Muscle of leg (tissue), 11 donors: ENCODE measurements around the gene TNKS2. TPM values are rescaled to one million over a fixed set of nuclear protein-coding genes. Genes with fewer than 3 reads are reported as not detected.
A peak's percentile ranks its signal among the peaks of the same experiment; 100 is the strongest.

ENCODE experiments used
- DNase-seq: peaks from one replicate; pipeline ENCODE4 v3.0.0; 2013
- H3K27ac ChIP-seq: one replicate; pipeline ENCODE4 v1.5.1; 2013; ENCODE audit warnings: mild to moderate bottlenecking, low read length, control low read depth
- H3K27me3 ChIP-seq: one replicate; pipeline ENCODE4 v1.6.1; 2013; ENCODE audit warnings: low read length; ENCODE audit not compliant: control insufficient read depth, insufficient read depth
- H3K36me3 ChIP-seq: one replicate; pipeline ENCODE4 v1.6.1; 2013; ENCODE audit warnings: low read length; ENCODE audit not compliant: control insufficient read depth, insufficient read depth
- H3K4me1 ChIP-seq: one replicate; pipeline ENCODE4 v1.6.1; 2013; ENCODE audit warnings: low read length; ENCODE audit not compliant: control insufficient read depth, insufficient read depth
- H3K4me3 ChIP-seq: one replicate; pipeline ENCODE4 v1.5.1; 2013; ENCODE audit warnings: low read length, control low read depth
- H3K9me3 ChIP-seq: replicated peaks from 2 replicates; pipeline ENCODE4 v1.6.1; 2013; ENCODE audit warnings: low read depth, low read length; ENCODE audit not compliant: control insufficient read depth
- WGBS: methylation state at CpG from one replicate; pipeline ENCODE4 v1.1.5; 2013; ENCODE audit warnings: missing lambda C conversion rate; ENCODE audit not compliant: insufficient coverage; 5-methylcytosine and 5-hydroxymethylcytosine counted together
- polyA plus RNA-seq, 8 donors: library from polyadenylated mRNA; unstranded; fragments of 120-200 nt; gene quantifications; one replicate each; pipeline versions ENCODE4 v1.2.1 to v1.2.3, GENCODE V29; 2013; ENCODE audit warnings: inconsistent platforms in 1 of 8, low replicate concordance in 1 of 8; ENCODE audit not compliant: insufficient read length in 8 of 8, insufficient read depth in 1 of 8
- total RNA-seq: library from RNA; stranded (reverse); fragments of 120-200 nt; gene quantifications from one replicate; pipeline ENCODE4 v1.2.4, GENCODE V29; 2013

The TNKS2 gene
- total and polyA plus RNA-seq, 9 donors = 23.0 to 42.0 (median 33.4) TPM

DNA sequence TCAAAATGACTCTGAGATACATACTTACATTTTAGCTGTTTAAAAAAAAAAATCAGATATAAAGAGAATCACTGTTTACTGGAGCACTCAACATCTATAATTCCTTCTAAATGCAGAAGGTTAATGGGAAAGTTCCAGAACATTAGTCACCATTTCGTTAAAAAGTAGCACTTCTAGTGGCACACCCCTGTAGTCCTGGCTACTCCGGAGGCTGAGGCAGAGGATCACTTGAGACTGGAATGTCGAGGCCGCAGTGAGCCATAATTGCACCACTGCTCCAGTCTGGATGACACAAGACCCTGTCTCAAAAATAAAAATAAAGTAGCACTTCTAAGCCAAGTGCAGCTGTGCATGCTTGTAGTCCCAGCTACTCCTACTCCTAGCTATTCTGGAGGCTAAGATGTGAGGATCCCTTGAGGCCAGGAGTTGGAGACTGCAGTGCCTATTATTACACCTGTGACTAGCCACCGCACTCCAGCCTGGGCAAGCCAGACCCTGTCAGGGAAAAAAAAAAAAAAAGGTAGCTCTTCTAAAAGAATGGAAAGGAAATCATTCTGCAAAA, 108.9 kb downstream of the TNKS2 start:
- Histone ChIP-seq H3K36me3 (peaks cover 2% of the 10 kb centered on the region), H3K9me3 (no peaks in the 10 kb centered on the region), H3K27ac (no peak overlapping the region), H3K4me3 (peak overlapping the region; percentile 9), H3K27me3 (no peaks in the 10 kb centered on the region), H3K4me1 (peaks cover 7% of the 10 kb centered on the region)
- 64% methylated on average over 4 of the region's 5 CpGs for WGBS
- no peak for DNase-seq

DNA sequence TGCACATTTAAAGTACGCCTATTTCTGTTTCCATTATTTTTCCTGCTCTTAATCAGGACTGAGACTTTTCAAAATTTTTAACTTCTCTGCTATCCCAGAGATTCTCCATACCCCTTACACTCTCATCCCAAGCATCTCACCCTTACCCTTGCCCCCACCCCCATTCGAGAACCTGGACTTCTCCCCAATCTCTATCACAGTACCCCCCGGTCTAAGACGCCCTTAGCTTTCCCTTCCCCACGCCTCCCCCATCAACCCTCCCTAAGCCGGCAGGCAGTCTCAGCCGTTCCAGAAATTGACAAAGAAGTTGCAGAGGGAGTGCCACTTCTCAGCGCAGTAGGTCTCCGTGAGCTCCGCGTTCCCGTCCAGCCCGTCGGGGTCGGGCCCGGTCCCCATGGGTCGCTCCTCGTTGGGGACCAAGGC, 109.7 kb downstream of the TNKS2 start:
- DNase-seq = no peak
- Histone ChIP-seq H3K4me1 (peaks cover 7% of the 10 kb centered on the region), H3K27ac (peak overlapping the region; percentile 57), H3K27me3 (no peaks in the 10 kb centered on the region), H3K36me3 (peaks cover 2% of the 10 kb centered on the region), H3K9me3 (no peaks in the 10 kb centered on the region), H3K4me3 (peak overlapping the region; percentile 66)
- 3% methylated on average over 18 of the region's 18 CpGs for WGBS

DNA sequence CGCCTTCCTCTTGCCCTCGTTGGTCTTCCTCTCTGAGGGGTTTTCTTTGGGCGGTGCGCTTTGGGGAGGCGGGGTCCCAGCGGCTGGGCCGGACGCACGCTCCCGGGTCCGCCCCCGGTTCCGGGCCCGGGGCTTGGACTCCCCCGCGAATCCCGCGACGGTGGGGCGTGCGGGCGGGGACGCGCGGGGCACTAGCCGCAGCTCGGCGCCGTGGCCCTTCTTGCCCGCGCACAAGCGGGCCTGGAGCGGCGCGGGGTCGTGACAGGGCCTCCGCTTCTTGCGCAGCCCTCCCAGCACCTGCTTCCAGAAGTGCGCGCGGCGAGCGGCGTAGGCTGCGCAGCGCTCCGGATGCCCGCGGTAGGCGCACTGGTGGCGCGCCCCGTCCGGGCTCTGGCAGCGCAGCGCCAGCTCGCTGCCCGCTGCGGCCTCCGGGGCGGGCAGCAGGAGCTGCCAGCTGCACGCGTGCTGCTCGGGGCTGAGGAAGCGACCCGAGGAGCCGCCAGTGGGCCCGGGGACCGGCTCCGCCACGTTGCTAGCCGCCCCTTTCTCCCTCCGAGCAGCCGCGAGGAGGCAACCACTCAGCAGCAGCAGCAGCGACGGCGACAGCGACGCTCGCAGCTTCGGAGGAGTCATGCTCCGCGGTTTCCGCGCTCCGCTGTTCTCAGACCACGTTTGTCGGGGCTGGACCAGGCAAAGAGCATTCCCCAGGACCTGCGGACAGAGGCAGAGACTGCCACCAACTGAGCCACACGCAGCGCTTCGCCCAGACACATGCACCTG, 110.3 kb downstream of the TNKS2 start:
- Histone ChIP-seq H3K4me3 (peak overlapping the region; percentile 66), H3K27ac (peak overlapping the region; percentile 62), H3K27me3 (no peaks in the 10 kb centered on the region), H3K4me1 (peaks cover 7% of the 10 kb centered on the region), H3K36me3 (peaks cover 2% of the 10 kb centered on the region), H3K9me3 (no peaks in the 10 kb centered on the region)
- peak; percentile 94 for DNase-seq
- WGBS = under 1% methylated on average over 92 of the region's 93 CpGs

DNA sequence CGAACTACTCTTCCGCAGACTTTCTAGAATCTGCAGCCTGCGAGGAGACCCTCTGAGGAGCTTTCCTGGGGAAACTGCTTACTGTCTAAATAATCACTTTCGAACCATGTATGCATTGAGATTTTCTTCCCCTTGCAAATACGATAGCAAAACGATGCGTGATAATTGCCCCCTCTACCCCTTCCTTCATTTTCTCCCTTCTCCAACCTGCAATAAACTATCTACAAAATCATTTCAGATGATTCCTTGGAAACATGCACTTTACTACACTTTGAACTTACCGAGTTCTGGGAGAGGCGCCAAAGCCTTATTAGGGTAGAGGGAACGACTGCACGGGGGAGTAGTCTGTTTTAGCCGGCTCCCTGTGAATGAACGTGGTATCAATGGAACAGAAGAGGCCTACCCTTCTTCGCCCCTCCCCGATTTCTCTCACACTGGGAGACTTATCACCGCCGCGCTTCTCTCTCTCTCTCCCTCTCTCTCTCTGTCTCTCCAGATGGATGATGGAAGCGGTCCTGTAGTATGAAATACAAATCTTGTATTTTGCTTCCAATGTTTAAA, 111.0 kb downstream of the TNKS2 start, which contains the start of gene FGFBP3:
Gene FGFBP3 (minus strand): TSS at position 370 of the 561 bp plus-strand sequence. CDS start 517 bp downstream, outside the sequence.
- Histone ChIP-seq H3K4me1 (peaks cover 7% of the 10 kb centered on the region), H3K4me3 (peak within 1 kb of the TSS; percentile 66), H3K36me3 (peaks cover 2% of the 10 kb centered on the region), H3K9me3 (no peaks in the 10 kb centered on the region), H3K27me3 (no peaks in the 10 kb centered on the region), H3K27ac (peak within 1 kb of the TSS; percentile 62)
- 0% methylated on average over 7 of the region's 19 CpGs for WGBS
- DNase-seq = peak; percentile 81

DNA sequence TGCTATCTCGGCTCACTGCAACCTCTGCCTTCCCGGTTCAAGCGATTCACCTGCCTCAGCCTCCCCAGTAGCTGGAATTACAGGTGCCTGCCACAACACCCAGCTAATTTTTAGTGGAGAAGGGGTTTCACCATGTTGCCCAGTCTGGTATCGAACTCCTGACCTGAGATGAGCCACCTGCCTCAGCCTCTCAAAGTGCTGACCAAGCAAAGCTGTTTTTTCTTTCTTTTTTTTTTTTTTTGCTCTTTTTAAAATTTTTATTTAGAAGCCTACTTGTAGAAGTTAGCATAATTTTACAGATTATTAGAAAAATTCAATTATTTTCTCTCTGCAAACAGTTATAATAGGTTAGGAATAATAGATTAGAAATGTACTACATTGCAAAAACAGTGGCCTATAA, 112.2 kb downstream of the TNKS2 start:
- no peak for DNase-seq
- H3K4me1 ChIP-seq = peaks cover 7% of the 10 kb centered on the region
- H3K9me3 ChIP-seq = no peaks in the 10 kb centered on the region
- H3K4me3 ChIP-seq = no peak overlapping the region
- H3K36me3 ChIP-seq = peaks cover 2% of the 10 kb centered on the region
- no peaks in the 10 kb centered on the region for H3K27me3 ChIP-seq
- WGBS = 80% methylated on average over 1 of the region's 4 CpGs
- H3K27ac ChIP-seq = no peak overlapping the region

Other genes with a start within 250 kb of the TNKS2 start
- 166 TPM for gene PPP1R3C, start 165.4 kb upstream of the TNKS2 start, total RNA-seq
- gene PPP1R3C, start 165.4 kb upstream of the TNKS2 start, polyA plus RNA-seq = 100 to 1,000 TPM in 5 of 8 donors, 10 to 100 TPM in 3; 78.2 to 131 (median 115) TPM
- gene FGFBP3, start 111.1 kb downstream of the TNKS2 start, total RNA-seq = 0.84 TPM
- gene FGFBP3, start 111.1 kb downstream of the TNKS2 start, polyA plus RNA-seq = 1 to 10 TPM; 1.7 to 2.6 (median 2.1) TPM
- 29.0 TPM for gene BTAF1, start 125.3 kb downstream of the TNKS2 start, total RNA-seq
- 10 to 100 TPM; 16.5 to 25.7 (median 22.4) TPM for gene BTAF1, start 125.3 kb downstream of the TNKS2 start, polyA plus RNA-seq